Left forelimb (tissue), 1 donor: Measurements from ENCODE around the gene CD180.

Experiments
- DNase-seq: peaks from one replicate; pipeline ENCODE4 v3.0.0-alpha.2; 2018; ENCODE audit warnings: low spot score

CD180 gene

DNA sequence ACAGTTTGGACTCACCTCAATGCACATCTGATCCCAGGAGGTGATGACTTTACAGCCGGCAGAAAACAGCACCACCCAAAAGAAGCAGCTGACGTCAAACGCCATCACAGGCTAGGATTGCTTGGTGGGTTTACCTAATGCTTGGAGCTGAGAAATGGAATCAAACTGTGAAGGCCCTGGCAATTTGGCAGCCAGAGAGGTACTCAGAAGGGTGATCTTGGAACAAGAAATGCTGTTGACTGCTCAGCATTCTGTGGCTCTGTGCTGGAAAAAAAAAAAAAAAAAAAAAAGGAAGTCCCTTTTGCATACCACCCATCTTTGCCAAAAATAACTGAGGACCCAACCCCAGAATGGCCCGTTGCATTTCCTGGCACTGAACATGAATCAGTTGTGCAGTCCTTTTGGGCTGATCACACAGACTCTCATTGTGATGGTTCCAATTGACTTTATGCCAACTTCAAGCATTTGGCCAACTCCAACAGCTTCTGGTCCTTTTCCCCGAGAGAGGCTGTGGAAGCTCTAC is at the start of gene CD180:
CD180 (minus strand) TSS at position 263 of the 523 bp plus-strand sequence; CDS start at position 105, 158 bp downstream.
- DNase-seq = no peak

GRCh38 chr5:67246108-67246507 is 49.5 kb upstream of the CD180 start:
- DNase-seq = no peak

DNA sequence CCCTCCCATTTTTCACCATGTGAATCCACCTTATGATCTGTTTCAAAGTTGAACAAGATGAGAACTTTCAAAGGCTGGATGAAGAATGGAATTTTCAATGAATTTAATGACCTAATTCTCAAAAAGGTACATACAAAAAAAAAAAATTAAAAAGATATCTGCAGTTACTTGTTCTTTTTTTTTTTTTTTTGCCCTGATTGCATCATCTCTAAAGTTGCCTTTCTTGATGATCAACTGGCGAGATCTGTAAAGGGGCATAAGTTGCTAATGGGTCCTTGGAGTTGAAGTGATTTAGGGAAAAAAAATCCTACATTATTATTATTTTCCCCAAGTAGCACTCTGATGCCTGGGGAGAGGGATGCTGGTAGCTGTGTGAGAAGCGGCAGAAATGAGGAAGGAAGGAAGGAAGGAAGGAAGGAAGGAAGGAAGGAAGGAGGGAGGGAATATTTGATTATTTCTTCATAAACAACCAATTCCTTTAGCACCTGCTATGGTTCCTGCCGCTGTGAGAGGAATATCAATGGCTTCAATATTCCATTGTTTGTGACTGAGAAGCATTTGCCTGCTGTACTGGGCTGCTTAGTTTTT is 48.8 kb upstream of the CD180 start:
- no peak for DNase-seq

DNA sequence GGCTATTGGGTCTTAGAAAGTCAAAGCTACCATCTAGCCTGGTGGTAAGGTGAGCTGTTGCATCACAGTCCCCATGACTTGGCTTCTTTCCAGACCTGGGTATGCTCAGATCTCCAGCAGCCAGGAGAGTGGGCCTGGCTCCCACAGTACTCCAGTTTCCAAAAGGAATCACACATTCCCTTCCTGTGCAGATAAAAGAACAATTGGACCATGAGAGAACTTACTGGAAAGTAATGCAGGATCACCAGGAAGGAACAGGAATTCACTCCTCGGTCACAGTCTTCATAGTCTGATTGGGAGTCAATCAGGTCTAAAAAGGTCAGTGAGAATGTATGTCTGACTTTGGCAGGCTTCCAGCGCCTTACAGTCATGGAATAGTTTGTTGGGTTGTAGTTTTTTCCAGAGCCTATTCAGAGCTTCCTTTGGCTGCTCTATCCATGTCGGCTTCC is 47.8 kb upstream of the CD180 start:
- no peak for DNase-seq

DNA sequence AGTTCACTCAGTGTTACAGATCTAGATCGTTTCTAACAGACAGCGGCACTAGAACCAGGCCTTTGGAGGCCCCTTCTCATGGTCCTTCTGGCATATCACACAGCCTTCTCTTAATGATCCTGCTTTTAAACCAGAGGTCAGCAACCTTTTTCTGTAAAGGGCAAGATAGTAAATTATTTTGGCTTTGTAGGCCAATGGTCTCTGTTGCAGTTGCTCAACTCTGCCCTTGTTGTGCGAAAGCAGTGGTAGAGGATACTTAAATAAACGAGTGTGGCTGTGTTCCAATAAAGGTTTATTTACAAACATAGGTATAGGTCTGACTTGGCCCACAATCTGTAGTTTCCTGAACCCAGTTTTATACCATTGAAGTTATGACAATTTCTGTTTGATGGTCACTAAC is 47.3 kb upstream of the CD180 start:
- DNase-seq = no peak

DNA sequence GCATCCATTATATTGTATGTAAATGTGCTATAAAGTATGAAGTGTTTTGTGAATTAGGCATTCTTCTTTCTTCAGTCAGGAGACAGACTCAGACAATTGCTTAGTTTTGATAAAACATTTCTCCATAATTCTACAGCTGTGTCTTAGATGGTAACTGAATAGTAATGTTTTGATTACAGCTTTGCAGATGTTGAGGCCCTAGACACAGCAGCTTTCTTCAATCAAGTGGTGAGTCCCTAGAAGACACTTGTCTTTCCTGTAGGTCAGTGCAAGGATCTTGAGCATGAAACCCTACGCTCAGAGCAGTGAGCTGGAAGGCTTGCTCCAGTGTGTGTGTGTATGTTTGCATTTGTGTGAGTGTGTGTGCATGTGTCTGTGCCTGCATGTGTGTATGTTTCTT is 46.8 kb upstream of the CD180 start:
- DNase-seq = no peak

DNA sequence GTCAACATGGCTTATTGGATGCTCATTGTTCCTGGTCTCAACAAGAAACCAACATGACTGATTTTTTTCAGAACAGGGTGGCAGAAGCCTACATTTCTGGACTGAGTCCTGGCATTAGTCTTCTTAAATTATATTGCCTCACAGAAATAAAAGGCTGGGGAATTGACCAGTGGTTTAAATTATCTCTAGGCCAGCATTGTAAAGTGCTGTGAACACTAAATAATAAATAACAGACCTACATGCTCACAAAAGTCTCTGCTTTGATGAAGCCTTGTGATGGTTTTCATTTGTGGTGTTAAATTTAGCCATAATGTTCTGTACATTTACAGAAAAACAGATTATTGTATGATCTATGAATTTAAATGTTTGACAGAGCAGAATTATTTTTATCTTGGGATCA is 44.7 kb upstream of the CD180 start:
- DNase-seq = no peak

DNA sequence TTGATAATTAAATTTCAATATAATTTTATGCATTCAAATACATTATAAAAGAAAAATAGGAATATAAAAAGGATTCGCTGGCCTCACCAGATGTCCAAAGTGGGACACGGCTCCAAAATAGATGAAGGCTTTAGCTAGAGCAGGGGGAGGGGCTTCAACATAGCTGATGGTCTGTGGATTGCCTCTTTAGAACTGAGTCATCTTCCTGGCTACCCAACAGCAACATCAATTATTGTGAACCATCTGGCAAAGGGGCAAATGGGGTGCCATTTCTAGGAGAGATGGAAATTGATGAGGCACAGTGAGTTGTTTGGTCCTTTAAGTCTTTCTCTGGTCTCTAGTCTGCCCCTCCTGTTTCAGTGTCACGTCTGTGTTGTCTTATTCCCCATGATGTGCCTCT is 44.2 kb upstream of the CD180 start:
- no peak for DNase-seq

GRCh38 chr5:67240065-67240464 is 43.5 kb upstream of the CD180 start:
- no peak for DNase-seq

GRCh38 chr5:67238191-67238590 is 41.6 kb upstream of the CD180 start:
- DNase-seq = no peak

GRCh38 chr5:67235399-67236110 is 39.0 kb upstream of the CD180 start:
- no peak for DNase-seq

DNA sequence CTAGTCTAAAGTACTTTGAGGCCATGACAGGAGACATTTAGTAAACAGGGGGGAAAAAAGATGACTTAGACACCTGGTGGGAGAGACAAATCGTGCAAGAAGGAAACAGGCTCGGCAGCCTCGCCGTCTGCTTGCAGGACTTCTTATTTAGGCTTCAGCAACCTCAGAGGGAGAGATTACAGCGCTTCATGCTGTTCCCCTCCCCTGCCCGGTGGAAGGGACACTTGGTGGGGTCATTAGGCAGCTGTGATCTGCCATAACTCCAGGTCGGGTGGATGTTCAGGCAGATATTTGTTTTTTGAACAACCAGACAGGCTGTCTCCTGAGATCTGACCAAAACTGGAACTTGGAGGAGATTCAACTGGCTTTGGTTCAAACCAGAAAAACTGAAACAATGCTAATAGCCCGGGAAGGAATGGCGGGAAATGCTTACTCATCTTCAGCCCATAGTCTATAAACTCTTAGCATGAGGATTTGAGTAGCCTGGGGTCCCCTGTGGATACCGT is 38.1 kb upstream of the CD180 start:
- DNase-seq = no peak

DNA sequence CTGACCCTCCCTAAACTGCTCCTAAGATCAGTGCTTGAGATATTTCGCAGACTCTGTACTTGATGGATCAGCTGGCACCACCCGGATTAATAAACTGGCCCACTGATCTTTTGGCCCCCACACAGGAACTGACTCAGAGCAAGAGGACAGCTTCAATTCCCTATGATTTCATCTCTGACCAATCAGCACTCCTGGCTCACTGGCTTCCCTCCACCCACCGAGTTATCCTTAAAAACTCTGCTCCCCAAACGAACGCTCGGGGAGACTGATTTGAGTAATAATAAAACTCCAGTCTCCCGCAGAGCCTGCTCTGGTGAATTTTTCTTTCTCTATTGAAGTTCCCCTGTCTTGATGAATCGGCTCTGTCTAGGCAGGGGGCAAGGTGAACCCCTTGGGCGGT is 36.5 kb upstream of the CD180 start:
- no peak for DNase-seq

DNA sequence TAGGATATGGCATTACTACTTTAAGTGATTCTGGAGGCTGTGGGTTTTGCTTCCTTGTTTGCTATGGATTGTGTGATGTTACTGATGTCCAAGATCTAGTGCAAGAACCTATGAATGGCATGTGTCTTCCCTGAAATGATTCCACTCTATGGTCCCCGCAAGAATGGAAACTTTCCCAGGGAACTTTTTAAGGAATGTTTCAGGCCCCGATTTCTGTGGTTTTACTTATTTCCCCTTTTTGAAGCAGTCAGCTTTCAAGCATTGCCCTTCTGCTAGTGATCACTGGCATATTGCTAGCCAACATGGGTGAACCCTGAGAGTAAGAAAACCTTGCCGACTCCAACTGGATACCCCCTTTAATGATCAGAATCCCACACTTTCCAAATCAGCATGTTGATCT is 26.6 kb upstream of the CD180 start:
- no peak for DNase-seq

DNA sequence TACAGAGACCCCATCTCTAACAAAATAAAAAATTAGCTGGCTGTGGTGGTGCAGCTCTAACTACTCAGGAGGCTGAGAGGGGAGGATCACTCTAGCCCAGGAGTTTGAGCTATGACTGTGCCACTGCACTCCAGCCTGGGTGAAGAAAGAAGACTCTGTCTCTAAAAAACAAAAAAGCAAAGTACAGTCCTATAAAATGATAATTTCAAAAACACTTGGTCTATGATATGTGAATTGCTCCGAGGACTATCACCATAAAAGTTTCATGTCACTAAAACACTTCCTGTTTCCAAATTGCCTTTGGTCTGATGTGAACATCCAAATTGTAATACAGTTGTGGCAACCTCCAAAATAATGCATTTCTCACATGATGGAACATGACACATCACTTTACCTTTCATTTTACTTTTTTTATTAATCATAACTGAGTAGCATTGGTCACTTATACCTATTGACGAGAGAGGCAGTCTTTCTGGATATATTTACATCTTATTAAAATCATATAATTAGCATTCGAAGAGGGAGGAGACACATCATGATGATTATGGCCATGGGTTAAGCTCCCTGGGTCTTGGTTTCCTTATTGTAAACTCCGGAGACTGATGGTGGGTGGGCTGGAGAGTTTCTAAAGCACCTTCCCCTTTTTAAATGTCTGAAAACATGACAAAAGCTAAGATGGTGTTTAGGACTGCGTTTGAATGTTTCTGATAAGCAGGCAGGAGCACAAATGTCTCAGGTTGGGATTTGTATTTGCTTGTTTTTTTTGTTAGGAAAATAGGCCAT is 25.8 kb upstream of the CD180 start:
- DNase-seq = no peak

- no peak for DNase-seq
These were observed 25.1 kb upstream of the CD180 start for GRCh38 chr5:67221487-67222242.

GRCh38 chr5:67216564-67216963 is 20.0 kb upstream of the CD180 start:
- DNase-seq = no peak

DNA sequence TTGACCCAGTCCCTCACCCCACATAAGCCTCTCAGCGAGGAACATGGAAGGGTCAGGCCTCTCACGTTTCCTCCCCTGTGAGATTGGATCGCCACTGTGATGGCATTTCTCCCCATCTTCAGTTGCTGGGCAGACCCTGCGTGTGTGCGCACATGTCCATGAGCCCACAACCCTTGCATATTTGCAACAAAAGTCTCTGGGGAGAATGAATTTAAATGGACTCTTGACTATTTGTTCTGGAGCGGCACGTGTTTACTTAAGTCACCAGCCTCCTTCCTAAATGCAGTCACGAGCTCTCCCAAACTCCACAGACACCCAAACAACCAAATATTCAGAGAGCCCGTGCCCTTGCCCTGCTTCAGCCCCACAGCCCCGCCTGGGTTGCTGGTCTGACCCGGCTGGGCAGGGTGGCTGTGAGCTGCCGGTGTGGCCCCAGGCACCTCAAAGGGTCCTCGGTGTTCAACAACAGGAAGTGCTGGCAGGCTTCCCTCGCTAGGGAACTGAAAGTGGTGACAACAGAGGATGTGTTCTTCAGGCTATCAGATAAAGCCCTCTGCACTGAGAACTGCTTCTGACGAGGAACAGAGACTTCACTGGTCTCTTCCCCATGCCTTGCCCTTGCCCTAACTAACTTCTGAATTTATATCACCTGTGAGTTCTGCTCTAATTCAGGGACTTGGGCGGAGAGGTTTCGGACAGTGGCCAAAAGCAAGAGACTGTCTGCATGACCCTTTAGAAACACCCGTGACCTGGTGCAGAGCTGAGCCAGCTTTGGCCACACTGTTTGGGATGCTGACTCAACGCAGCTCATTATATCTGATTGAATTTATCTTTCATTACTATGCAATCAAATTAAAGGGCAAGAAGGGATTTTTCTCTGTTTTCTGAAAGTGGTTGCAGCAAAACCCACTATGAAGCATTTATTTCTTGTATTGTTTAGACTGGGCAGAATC is 19.2 kb upstream of the CD180 start:
- DNase-seq = no peak

DNA sequence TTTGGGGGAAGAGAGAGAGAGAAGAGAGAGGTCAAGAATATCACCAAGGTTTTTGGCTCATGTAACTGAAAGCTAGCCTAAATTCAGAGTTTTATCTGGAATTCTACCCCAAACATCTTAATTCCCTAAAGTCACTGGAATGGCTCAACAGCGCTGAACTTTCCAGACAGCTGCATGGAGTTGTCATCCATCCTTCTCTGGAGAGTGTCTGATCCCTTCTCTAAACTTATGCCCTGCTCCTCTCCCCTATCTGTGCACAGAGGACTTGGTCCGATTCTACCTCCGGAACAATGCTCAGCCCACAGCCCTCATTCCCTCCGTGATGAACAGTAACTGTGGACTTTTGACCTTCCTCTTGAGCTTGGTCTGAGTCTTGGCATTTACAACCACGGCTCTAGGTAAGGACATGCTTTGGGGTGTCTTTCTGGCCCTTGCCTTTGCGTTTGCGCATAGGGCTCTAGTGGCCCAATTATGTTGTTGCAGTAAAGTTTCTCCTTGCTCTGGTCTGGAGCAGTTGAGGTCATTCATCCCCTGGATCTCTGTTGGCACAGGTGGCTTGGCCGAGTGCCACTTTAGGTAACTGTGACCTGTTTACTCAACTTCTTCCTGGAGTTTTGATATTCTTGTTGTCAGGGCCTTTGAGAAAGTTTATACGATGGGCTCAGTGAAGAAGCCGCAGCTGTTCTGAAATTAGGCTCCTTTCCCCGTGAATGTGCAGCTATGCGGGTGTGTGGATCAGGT is 18.3 kb upstream of the CD180 start:
- DNase-seq = no peak

DNA sequence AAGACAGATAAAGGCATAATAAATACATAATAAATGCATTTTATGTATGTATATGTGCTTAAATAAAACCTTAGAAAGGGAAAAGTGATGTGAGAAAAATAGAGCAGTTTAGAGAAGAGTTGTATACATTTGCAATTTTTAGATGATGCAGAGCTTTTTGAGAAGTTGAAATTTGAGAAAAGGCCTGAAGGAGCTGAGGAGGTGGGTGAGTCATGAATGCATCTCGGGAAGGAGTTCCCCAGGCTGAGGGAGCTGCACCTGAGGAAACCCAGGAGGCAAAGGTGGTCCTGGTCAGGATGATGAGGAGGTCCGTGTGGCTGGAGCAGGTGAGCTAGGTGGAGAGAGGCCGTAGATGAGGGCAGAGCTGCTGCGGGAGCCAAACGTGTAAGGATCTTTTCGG is 17.4 kb upstream of the CD180 start:
- no peak for DNase-seq
